ENCODE measurements around the gene PCBD2.

Gene PCBD2

DNA sequence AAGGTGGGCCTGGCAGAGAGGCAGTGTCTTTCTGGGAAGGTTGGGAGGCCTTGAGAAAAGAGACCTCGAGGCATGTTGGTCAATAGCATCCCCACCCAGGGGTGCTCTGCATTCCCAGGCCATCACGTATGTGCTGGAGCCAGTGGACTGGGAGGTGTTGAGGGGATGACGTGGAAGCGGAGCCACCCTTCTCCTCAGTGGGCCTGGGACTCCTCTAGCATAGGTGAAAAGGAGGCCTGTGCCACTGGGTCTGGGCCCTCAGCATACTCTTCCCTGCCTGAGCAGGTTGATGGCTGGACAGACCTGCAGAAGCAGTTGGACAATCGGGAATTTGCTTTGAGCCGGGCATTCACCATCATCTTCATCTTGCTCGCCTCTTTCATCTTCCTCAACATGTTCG, 103.6 kb downstream of the PCBD2 start:
- DNase-seq: no peak

DNA sequence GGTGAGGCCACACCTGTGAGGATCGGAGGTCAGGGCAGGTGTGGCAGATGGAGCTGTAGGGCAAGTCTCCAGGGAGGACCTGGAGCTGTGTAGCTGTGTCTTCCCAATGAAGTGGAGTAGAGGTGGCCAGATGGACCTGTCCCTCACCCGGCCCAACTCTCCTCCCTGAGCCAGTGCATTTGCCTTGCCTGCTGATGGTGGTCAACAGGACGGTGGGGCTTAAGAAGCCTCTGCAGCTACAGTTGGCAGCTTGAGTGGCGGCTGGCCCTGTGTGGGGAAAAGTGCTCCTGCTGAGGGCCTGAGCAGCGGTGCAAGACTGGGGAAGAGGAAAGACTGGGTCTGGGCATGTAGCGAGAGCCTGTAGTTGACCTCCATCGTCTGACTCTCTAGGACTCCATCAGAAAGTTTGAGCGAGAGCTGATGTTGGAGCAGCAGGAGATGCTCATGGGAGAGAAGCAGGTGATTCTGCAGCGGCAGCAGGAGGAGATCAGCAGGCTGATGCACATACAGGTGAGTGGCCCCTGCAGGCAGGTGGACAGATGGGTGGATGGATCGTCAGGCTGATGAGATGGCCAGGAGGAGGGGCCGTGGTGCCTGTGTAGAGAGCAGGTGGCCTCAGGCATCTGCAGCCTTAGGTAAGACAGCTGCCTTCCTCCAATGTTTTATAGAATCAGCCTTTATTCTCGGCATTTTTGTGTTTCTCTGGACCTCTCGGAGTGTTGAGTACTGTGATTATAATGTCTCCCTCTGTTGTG, 104.2 kb downstream of the PCBD2 start:
- no peak for DNase-seq

DNA sequence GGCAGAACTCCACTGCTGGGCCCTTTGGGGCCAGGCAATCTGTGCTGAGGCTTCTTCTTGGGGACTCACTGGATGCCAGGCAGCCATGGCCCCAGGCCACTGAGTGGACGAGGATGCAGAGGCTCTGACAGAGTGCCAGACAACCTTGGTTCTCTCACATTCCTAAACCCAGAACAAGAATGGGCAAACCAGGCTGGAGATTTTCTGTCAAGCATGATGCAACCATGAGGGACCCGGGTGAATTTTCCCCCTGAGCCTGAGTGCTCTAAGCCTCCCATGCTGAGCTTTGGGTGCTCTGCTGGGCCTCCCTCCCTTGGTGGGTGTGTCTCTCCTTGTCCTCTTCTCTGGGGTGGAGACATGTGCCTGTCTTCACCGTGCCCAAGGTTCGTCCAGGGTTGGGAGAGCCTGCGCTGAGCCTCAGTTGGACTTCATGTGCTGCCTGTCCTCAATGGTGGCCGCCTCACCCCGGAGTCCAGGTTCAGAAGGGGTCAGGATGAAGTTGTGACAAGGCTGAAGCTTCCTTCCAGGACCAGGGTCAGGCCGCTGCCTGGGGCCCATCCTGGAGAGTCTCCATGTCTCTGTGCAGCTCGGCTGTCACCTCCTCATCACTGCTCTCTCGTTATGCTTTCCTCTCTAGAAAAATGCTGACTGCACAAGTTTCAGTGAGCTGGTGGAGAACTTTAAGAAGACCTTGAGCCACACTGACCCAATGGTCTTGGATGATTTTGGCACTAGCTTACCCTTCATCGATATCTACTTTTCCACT, 105.0 kb downstream of the PCBD2 start:
- DNase-seq: no peak

DNA sequence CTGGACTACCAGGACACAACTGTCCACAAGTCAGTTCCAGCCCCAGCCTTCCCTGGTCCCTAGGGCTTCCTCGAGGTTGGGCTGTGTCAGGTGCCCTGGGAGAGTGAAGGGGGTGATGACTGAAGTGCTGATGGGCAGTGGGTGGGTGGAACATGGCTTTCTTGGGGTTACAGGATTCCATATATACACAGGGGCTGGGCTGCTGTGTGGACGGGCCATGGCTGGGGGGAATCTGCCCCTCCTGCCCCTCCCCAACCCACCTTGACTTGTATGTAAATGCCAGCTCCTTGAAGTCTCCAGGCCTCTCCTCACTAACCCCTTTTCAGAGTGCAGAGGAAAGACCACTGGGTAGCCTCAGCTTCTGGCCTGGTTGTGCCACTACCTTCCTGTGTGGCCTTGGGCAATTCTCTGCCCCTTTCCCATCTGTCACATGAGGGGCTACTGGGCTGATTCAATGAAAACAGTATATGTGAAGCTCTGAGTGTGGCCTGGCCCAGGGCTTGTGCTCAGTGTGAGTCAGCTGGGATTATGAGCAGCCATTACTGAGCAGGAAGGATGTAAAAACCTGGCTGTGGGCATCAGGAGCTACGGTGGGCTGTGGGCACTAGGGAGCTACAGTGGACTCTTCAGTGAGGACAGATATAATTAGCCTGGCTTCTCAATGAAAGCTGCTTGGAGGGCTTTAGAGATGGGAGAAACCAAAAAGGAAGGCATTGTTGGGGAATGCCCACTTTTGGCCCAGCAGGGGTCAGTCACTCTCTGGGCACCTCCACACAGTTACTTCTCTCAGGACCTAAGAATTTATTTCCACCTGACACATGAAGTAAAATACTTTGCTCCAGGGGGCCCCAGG, 105.8 kb downstream of the PCBD2 start:
- no peak for DNase-seq

DNA sequence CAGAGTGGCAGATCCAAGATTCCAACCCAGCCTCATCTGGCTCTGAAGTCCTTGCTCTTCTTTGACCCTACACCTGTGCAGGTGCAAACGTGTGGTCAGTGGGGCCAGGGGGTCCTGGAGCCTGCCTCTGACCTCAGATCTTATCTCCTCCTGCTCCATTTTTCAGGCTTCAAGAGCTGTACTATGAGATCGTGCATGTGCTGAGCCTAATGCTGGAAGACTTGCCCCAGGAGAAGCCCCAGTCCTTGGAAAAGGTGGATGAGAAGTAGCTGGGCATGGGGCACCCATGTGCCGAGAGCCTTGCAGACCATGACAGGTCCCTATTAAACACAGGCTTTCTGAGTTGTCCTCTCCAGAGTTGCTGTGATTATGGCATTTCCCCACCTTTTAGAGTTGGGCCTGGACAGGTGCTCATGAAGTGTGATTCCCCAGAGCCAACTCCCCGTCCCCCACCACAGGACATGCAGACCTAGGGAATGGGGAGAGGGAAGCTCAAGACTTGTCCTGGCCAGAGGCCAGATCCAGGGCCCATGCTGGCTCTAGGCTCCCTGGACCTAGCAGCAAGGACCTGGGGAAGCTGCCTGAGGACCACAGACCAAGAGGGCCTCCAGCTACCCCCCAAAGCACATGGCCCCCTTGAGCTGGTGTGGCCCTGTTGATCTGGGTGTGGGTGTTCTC, 106.6 kb downstream of the PCBD2 start:
- DNase-seq: no peak

DNA sequence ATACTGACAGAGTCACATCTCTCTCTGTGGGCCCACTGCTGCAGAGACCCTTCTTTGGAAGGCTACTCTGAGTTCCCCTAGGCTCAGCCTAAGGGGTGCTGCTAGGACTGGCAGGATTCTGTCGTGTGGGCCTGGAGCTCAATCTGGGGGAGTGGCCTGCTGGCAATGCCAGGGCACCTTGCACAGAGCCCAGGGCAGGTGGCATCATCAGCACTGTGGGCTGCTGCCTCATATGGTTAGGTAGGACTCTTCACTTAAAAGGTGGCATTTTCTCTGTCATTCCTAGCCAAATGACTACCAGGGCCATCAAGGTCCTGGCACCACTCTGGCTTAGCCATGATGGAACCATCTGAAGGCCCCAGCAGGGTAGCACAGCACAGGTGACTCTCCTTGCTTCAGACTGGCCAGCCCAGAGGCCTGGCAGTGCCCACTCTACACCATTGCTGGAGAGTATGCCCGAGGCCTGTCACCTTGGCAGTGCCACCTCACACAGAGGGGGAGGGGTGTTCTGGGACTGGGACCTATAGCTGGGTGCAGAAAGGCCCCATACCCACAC, 107.2 kb downstream of the PCBD2 start:
- no peak for DNase-seq

Measured in CD4-positive, alpha-beta T cell treated with Interferon gamma for 1 hour (primary cell).